PC-9 (cell line): Measurements from ENCODE around the gene EPHA4. TPM values are rescaled to one million over a fixed set of nuclear protein-coding genes. Genes with fewer than 3 reads are reported as not detected.
A peak's percentile ranks its signal among the peaks of the same experiment; 100 is the strongest.

ENCODE experiments used
- BruUV-seq: library from RNA; stranded (reverse); fragments of 400-500 nt; replicated peaks from 2 replicates; lab custom pipeline; 2021; lab: Mats Ljungman, UMichigan
- CTCF ChIA-PET: fragments of 300-600 bp; sonication (Branson Sonifier 250); formaldehyde crosslinking; loops from one replicate; lab custom pipeline; 2022; ENCODE audit warnings: antibody characterized with exemption; lab: Charles Lee
- POLR2A ChIA-PET: fragments of 300-600 bp; sonication (Branson Sonifier 250); formaldehyde crosslinking; loops from one replicate; lab custom pipeline; 2022; ENCODE audit warnings: antibody characterized with exemption; ENCODE audit not compliant: unreplicated experiment; lab: Charles Lee
- DNase-seq, 2 experiments: peaks; one replicate each; pipeline versions ENCODE4 v3.0.0 to v3.0.0-alpha.2; 2015 to 2022; ENCODE audit warnings: mixed read lengths in 1 of 2
- H2AFZ ChIP-seq: fragments of 200-600 bp; sonication (generic); 2 replicates; pipeline ENCODE4 v1.8.1; 2017; ENCODE audit warnings: antibody characterized with exemption
- H3F3A ChIP-seq: fragments of 200-600 bp; sonication (generic); 2 replicates; pipeline ENCODE4 v1.8.1; 2017; ENCODE audit warnings: antibody characterized with exemption, mild to moderate bottlenecking, low read depth; ENCODE audit not compliant: insufficient read depth
- H3K27ac ChIP-seq: fragments of 200-600 bp; sonication (generic); 2 replicates; pipeline ENCODE4 v1.6.1; 2016; ENCODE audit warnings: mixed run types
- H3K27me3 ChIP-seq: fragments of 200-600 bp; sonication (generic); 2 replicates; pipeline ENCODE4 v1.6.1; 2016; ENCODE audit warnings: low read depth, mixed run types; ENCODE audit not compliant: insufficient read depth
- H3K36me3 ChIP-seq: fragments of 200-600 bp; sonication (generic); 2 replicates; pipeline ENCODE4 v1.6.1; 2016; ENCODE audit warnings: low read depth, mixed run types
- H3K4me1 ChIP-seq: fragments of 200-600 bp; sonication (generic); replicated peaks from 2 replicates; pipeline ENCODE4 v1.6.1; 2016; ENCODE audit warnings: mixed run types; ENCODE audit not compliant: insufficient read depth
- H3K4me2 ChIP-seq: fragments of 200-600 bp; sonication (generic); 2 replicates; pipeline ENCODE4 v1.6.1; 2017; ENCODE audit warnings: mixed run types
- H3K4me3 ChIP-seq: fragments of 200-600 bp; sonication (generic); 2 replicates; pipeline ENCODE4 v1.6.1; 2016; ENCODE audit warnings: mixed run types
- H3K79me2 ChIP-seq: fragments of 200-600 bp; sonication (generic); 2 replicates; pipeline ENCODE4 v1.6.1; 2017; ENCODE audit warnings: low read depth, mixed run types
- H3K9me2 ChIP-seq: fragments of 200-600 bp; sonication (generic); 2 replicates; pipeline ENCODE4 v1.8.1; 2017; ENCODE audit warnings: mild to moderate bottlenecking; ENCODE audit not compliant: insufficient read depth
- H3K9me3 ChIP-seq: fragments of 200-600 bp; sonication (generic); 2 replicates; pipeline ENCODE4 v1.8.1; 2016; ENCODE audit warnings: low read depth; ENCODE audit not compliant: insufficient read depth
- H4K20me1 ChIP-seq: fragments of 200-600 bp; sonication (generic); 2 replicates; pipeline ENCODE4 v1.8.1; 2017; ENCODE audit not compliant: insufficient read depth
- CTCF ChIP-seq: fragments of 200-600 bp; sonication (generic); conservative IDR thresholded peaks from 2 replicates; pipeline ENCODE4 v1.6.1; 2017; ENCODE audit warnings: mixed run types, antibody characterized with exemption, mild to moderate bottlenecking, moderate library complexity
- EZH2 ChIP-seq: fragments of 200-600 bp; sonication (generic); IDR thresholded peaks from 2 replicates; pipeline ENCODE4 v1.8.0; 2017; ENCODE audit warnings: antibody characterized with exemption, low read depth
- intact Hi-C: fragments of 100-400 bp; cut with micrococcal nuclease; formaldehyde crosslinking; loops from one replicate; pipeline ENCODE4 v1.10.0; 2022; ENCODE audit not compliant: unreplicated experiment
- total RNA-seq: library from RNA; stranded (reverse); gene quantifications from 2 replicates; pipeline ENCODE4 v1.2.3, GENCODE V29; 2021

Gene EPHA4
- total RNA-seq, 1 experiment from 2014 or later = 10.6 TPM

GRCh38 chr2:221524158-221524557 is 47.9 kb downstream of the EPHA4 start:
- no TSS peak for BruUV-seq
- H3K36me3 ChIP-seq = no peaks in the 10 kb centered on the region
- ChIA-PET POLR2A (no interaction called here), CTCF (no interaction called here)
- no peaks in the 10 kb centered on the region for H4K20me1 ChIP-seq
- no peak overlapping the region for H3K4me3 ChIP-seq
- H3K9me3 ChIP-seq = no peaks in the 10 kb centered on the region
- H3F3A ChIP-seq = peaks cover 15% of the 10 kb centered on the region
- no peaks in the 10 kb centered on the region for H3K27me3 ChIP-seq
- H3K4me1 ChIP-seq = peaks cover 28% of the 10 kb centered on the region
- no peaks in the 10 kb centered on the region for H3K9me2 ChIP-seq
- no peaks in the 10 kb centered on the region for H3K79me2 ChIP-seq
- intact Hi-C loops = no loop called here
- TF ChIP-seq CTCF (no peak), EZH2 (no peak)
- no peak for DNase-seq
- H2AFZ ChIP-seq = no peak overlapping the region
- no peak overlapping the region for H3K27ac ChIP-seq
- no peak overlapping the region for H3K4me2 ChIP-seq

- DNase-seq = peak in 1 of 2 experiments; percentile 67
- Histone ChIP-seq H2AFZ (no peak overlapping the region), H3F3A (peaks cover 42% of the 10 kb centered on the region), H3K9me3 (no peaks in the 10 kb centered on the region), H4K20me1 (no peaks in the 10 kb centered on the region), H3K79me2 (no peaks in the 10 kb centered on the region), H3K4me3 (no peak overlapping the region), H3K36me3 (no peaks in the 10 kb centered on the region), H3K4me2 (no peak overlapping the region), H3K27ac (no peak overlapping the region), H3K4me1 (peaks cover 56% of the 10 kb centered on the region), H3K9me2 (no peaks in the 10 kb centered on the region), H3K27me3 (no peaks in the 10 kb centered on the region)
- TF ChIP-seq CTCF = no peak
- no peak for TF ChIP-seq EZH2
- BruUV-seq = no TSS peak
- CTCF ChIA-PET = no interaction called here
- intact Hi-C loops = no loop called here
- POLR2A ChIA-PET = no interaction called here
Observed at GRCh38 chr2:221521233-221521845, 50.8 kb downstream of the EPHA4 start.

GRCh38 chr2:221518935-221519625 is 53.0 kb downstream of the EPHA4 start:
- H3F3A ChIP-seq = peaks cover 46% of the 10 kb centered on the region
- peak overlapping the region; percentile 6; the same call in 1 of the 2 replicates for H3K4me3 ChIP-seq
- no peaks in the 10 kb centered on the region for H3K79me2 ChIP-seq
- peak overlapping the region; percentile 63 for H3K4me2 ChIP-seq
- H4K20me1 ChIP-seq = no peaks in the 10 kb centered on the region
- peak in 1 of 2 experiments; percentile 87 for DNase-seq
- ChIA-PET CTCF (interaction anchor here (0.6 to 0.7 kb wide), 2 partner anchors 25 to 76 kb away, joined by 3 to 10 read pairs; no protein-coding TSS in a partner anchor), POLR2A (no interaction called here)
- no peaks in the 10 kb centered on the region for H3K27me3 ChIP-seq
- H3K4me1 ChIP-seq = peaks cover 64% of the 10 kb centered on the region
- intact Hi-C loops = loop anchor here (1.0 to 2.0 kb wide), 2 partner anchors 9 to 70 kb away; no protein-coding TSS in a partner anchor
- H3K9me3 ChIP-seq = no peaks in the 10 kb centered on the region
- no peak overlapping the region for H2AFZ ChIP-seq
- H3K9me2 ChIP-seq = no peaks in the 10 kb centered on the region
- no peaks in the 10 kb centered on the region for H3K36me3 ChIP-seq
- H3K27ac ChIP-seq = peak overlapping the region; percentile 58
- no TSS peak for BruUV-seq
- TF ChIP-seq EZH2 = no peak
